OCI-LY3 (cell line): ENCODE measurements around the gene ARHGAP6.

ENCODE experiments used
- H2AFZ ChIP-seq: fragments of 200-600, 300-600 bp; shearing (Covaris generic); 2 replicates; pipeline ENCODE4 v1.6.0; 2014; ENCODE audit warnings: antibody characterized with exemption, low read depth, low read length
- H3K27ac ChIP-seq: fragments of 200-600, 300-600 bp; sonication (generic); 2 replicates; pipeline ENCODE4 v1.5.1; 2014; ENCODE audit warnings: mild to moderate bottlenecking, low read length, moderate library complexity, mixed read lengths
- H3K27me3 ChIP-seq: fragments of 200-600, 300-600 bp; sonication (generic); 2 replicates; pipeline ENCODE4 v1.6.1; 2014; ENCODE audit warnings: low read depth, low read length, mixed read lengths
- H3K36me3 ChIP-seq: fragments of 200-600, 300-600 bp; sonication (generic); replicated peaks from 2 replicates; pipeline ENCODE3; 2014; ENCODE audit warnings: low read depth, low read length, mixed read lengths
- H3K4me1 ChIP-seq: fragments of 300-600, 200-600 bp; sonication (generic); 2 replicates; pipeline ENCODE4 v1.6.1; 2014; ENCODE audit warnings: low read length, mixed read lengths
- H3K4me2 ChIP-seq: fragments of 200-600, 300-600 bp; sonication (generic); 2 replicates; pipeline ENCODE4 v1.6.1; 2014; ENCODE audit warnings: low read length, mixed read lengths
- H3K4me3 ChIP-seq: fragments of 300-600, 200-600 bp; sonication (generic); 2 replicates; pipeline ENCODE4 v1.5.1; 2014; ENCODE audit warnings: antibody characterized with exemption, mild to moderate bottlenecking, low read length, moderate library complexity
- H3K79me2 ChIP-seq: fragments of 300-600, 200-600 bp; shearing (Covaris generic); 2 replicates; pipeline ENCODE4 v1.6.1; 2014; ENCODE audit warnings: mild to moderate bottlenecking, low read length, mixed read lengths
- H3K9ac ChIP-seq: fragments of 300-600, 200-600 bp; shearing (Covaris generic); 2 replicates; pipeline ENCODE4 v1.6.0; 2014; ENCODE audit warnings: mild to moderate bottlenecking, low read length, moderate library complexity
- H3K9me3 ChIP-seq: fragments of 200-600, 300-600 bp; shearing (Covaris generic); 2 replicates; pipeline ENCODE4 v1.6.1; 2014; ENCODE audit warnings: low read length, mixed read lengths; ENCODE audit not compliant: insufficient read depth
- H4K20me1 ChIP-seq: fragments of 200-600, 300-600 bp; sonication (generic); 2 replicates; pipeline ENCODE4 v1.6.1; 2016; ENCODE audit warnings: low read length, mixed read lengths; ENCODE audit not compliant: insufficient read depth
- EZH2phosphoT487 ChIP-seq: fragments of 200-600 bp; shearing (Covaris generic); IDR thresholded peaks from 2 replicates; pipeline ENCODE4 v1.6.1; 2018; ENCODE audit warnings: antibody characterized with exemption, mixed run types, low read depth
- TF ChIP-seq, protein P1 (sequence below): fragments of 200-600, 300-600 bp; sonication (generic); IDR thresholded peaks from 2 replicates; pipeline ENCODE4 v1.5.1; 2014; ENCODE audit warnings: antibody characterized with exemption, low read length, low read depth

Gene ARHGAP6

DNA sequence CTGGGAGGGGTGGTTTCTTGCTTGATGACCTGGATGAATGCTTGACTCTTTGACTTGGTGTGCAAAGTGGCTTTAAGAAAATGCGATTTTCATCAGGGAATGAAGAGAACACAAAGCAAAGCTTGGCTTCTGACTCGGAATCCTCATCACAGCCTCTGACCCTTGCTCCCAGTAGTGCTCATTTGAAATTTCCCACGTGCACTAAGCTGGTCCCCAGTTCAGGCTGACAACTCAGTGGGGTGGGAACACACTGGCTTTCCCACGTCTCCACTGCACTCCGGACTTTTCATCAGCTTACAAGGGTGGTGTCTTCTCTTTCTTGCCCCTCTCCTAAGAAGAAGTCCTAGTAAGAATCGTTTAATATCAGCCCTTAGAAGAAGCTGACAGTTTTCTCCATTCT is 501.3 kb downstream of the ARHGAP6 start:
- Histone ChIP-seq H3K4me1 (peaks cover 21% of the 10 kb centered on the region), H3K9ac (no peak overlapping the region), H3K4me2 (no peak overlapping the region), H3K4me3 (no peak overlapping the region), H3K27me3 (no peaks in the 10 kb centered on the region), H2AFZ (no peak overlapping the region), H3K79me2 (no peaks in the 10 kb centered on the region), H3K9me3 (no peaks in the 10 kb centered on the region), H3K36me3 (no peaks in the 10 kb centered on the region), H3K27ac (no peak overlapping the region), H4K20me1 (no peaks in the 10 kb centered on the region)
- TF ChIP-seq EZH2phosphoT487: no peak
- TF ChIP-seq, protein P1, sequence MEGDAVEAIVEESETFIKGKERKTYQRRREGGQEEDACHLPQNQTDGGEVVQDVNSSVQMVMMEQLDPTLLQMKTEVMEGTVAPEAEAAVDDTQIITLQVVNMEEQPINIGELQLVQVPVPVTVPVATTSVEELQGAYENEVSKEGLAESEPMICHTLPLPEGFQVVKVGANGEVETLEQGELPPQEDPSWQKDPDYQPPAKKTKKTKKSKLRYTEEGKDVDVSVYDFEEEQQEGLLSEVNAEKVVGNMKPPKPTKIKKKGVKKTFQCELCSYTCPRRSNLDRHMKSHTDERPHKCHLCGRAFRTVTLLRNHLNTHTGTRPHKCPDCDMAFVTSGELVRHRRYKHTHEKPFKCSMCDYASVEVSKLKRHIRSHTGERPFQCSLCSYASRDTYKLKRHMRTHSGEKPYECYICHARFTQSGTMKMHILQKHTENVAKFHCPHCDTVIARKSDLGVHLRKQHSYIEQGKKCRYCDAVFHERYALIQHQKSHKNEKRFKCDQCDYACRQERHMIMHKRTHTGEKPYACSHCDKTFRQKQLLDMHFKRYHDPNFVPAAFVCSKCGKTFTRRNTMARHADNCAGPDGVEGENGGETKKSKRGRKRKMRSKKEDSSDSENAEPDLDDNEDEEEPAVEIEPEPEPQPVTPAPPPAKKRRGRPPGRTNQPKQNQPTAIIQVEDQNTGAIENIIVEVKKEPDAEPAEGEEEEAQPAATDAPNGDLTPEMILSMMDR: no peak

DNA sequence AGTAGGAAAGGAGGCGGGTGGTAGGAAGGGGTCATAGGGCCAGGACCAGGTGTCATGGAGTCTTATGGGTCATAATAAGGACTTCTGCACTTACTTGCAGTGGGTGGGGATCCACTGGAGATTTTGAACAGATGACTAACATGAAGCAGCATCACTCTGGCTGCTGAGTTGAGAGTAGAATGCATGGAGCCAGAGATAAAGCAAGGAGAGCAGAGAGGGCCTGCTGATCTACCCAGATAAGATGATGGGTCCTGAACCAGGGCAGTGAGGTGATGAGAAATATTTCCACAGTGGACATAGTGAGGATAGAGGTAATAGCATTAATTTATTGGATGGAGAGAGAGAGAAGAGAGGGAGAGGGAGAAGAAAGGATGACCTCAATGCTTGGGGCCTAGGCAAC is 506.6 kb downstream of the ARHGAP6 start:
- peaks cover 21% of the 10 kb centered on the region for H3K4me1 ChIP-seq
- no peak overlapping the region for H3K9ac ChIP-seq
- no peaks in the 10 kb centered on the region for H4K20me1 ChIP-seq
- H2AFZ ChIP-seq: no peak overlapping the region
- no peak for TF ChIP-seq EZH2phosphoT487
- TF ChIP-seq, protein P1: no peak
- no peaks in the 10 kb centered on the region for H3K36me3 ChIP-seq
- no peak overlapping the region for H3K27ac ChIP-seq
- H3K9me3 ChIP-seq: no peaks in the 10 kb centered on the region
- H3K4me3 ChIP-seq: no peak overlapping the region
- H3K4me2 ChIP-seq: no peak overlapping the region
- H3K27me3 ChIP-seq: no peaks in the 10 kb centered on the region
- no peaks in the 10 kb centered on the region for H3K79me2 ChIP-seq

DNA sequence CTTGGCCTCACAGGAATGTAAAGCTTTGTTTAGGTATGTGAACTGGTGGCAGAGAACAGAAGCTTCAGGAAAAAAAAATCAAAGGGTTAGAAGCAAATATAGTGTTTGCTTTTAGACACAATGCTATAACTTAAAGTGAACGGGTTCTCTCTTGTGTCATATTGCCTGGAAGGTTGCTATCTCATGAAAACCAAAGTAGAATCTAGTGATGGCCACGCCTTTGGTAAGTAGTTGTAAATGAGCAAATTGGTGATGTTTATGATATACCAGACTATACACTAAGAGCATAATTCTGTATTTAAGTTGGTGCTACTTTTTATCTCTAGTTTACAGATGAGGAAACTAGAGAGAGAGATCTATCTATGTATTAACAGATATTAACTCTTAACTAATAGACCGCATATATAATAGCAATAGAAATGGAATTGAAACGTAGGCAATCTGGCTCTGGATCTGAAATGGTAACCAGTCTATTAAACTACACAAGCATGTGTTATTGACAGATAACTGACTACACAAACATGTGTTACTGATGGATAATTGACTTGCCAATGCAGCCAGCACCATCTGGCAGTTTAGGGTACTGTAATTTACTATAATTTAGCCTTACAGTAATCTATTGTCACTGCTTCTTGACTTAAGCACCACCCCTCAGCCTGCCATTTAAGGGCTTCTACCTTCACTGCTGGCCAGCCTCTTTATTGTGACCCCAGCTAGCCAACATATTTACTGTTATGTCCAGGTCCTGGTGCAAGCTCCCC is 513.7 kb downstream of the ARHGAP6 start:
- Histone ChIP-seq H3K4me2 (no peak overlapping the region), H3K27me3 (no peaks in the 10 kb centered on the region), H3K9ac (no peak overlapping the region), H4K20me1 (no peaks in the 10 kb centered on the region), H3K4me1 (no peaks in the 10 kb centered on the region), H2AFZ (no peak overlapping the region), H3K36me3 (no peaks in the 10 kb centered on the region), H3K4me3 (no peak overlapping the region), H3K27ac (no peak overlapping the region), H3K9me3 (no peaks in the 10 kb centered on the region), H3K79me2 (no peaks in the 10 kb centered on the region)
- TF ChIP-seq, protein P1: no peak
- TF ChIP-seq EZH2phosphoT487: no peak

DNA sequence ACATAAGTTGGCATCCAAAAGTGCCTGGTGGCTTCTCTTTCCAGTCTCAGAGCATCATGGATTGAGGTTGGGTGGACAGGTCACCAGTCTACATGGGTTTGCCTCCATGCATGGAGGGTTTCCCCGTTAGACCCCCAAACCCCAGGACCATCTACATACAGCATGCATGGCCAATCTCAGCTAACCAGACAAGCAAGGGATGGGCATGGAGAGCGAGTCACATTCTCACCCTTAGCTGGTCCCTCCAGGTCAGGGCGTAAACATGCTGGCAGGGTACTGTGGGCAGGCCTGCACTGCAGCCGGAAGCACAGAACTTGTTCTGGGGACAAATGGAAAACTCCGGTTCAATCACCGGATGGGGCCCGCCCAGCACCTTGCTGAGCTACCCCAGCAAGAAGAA is 517.3 kb downstream of the ARHGAP6 start:
- no peaks in the 10 kb centered on the region for H4K20me1 ChIP-seq
- H2AFZ ChIP-seq: no peak overlapping the region
- no peak overlapping the region for H3K4me3 ChIP-seq
- no peaks in the 10 kb centered on the region for H3K27me3 ChIP-seq
- H3K79me2 ChIP-seq: no peaks in the 10 kb centered on the region
- H3K4me2 ChIP-seq: no peak overlapping the region
- H3K36me3 ChIP-seq: no peaks in the 10 kb centered on the region
- TF ChIP-seq, protein P1: no peak
- TF ChIP-seq EZH2phosphoT487: no peak
- no peak overlapping the region for H3K9ac ChIP-seq
- peaks cover 9% of the 10 kb centered on the region for H3K4me1 ChIP-seq
- no peak overlapping the region for H3K27ac ChIP-seq
- no peaks in the 10 kb centered on the region for H3K9me3 ChIP-seq
